Lower lobe of right lung (tissue), 2 donors: ENCODE data around the gene RNLS. TPM values are rescaled to one million over a fixed set of nuclear protein-coding genes. Genes with fewer than 3 reads are reported as not detected.

Source experiments
- ATAC-seq, 2 donors: fragments of 200-7000 bp; cut with Tn5 transposase; one replicate each; pipeline ENCODE4 v1.9.1; 2020 to 2022; ENCODE audit warnings: mild to moderate bottlenecking in 2 of 2, moderate library complexity in 2 of 2
- DNase-seq: peaks from one replicate; pipeline ENCODE4 v3.0.0-alpha.2; 2020
- H3K27ac ChIP-seq: fragments of 200-600 bp; one replicate; pipeline ENCODE4 v1.8.0; 2022
- H3K27me3 ChIP-seq: fragments of 200-600 bp; one replicate; pipeline ENCODE4 v1.8.0; 2022; ENCODE audit warnings: low read depth
- H3K36me3 ChIP-seq: fragments of 200-600 bp; one replicate; pipeline ENCODE4 v1.8.0; 2022; ENCODE audit warnings: mild to moderate bottlenecking
- H3K4me1 ChIP-seq: fragments of 200-600 bp; one replicate; pipeline ENCODE4 v1.8.0; 2022
- H3K4me3 ChIP-seq: fragments of 200-600 bp; one replicate; pipeline ENCODE4 v1.8.0; 2022; ENCODE audit warnings: mild to moderate bottlenecking
- H3K9me3 ChIP-seq: fragments of 200-600 bp; one replicate; pipeline ENCODE4 v1.8.0; 2022
- intact Hi-C: fragments of 100-400 bp; cut with DNase I; formaldehyde crosslinking; loops from one replicate; pipeline ENCODE4 v1.11.0; 2022
- total RNA-seq: library from RNA; stranded (reverse); fragmentation: NEBNext Ultra II Directional; extraction: Animal tissue kit (Norgen Biotek cat#: 25700); gene quantifications from one replicate; pipeline ENCODE4 v1.2.1, GENCODE V29; 2021
- TF ChIP-seq, protein P1 (sequence below): fragments of 200-600 bp; IDR thresholded peaks from one replicate; pipeline ENCODE4 v1.8.0; 2022; ENCODE audit warnings: antibody characterized with exemption, mild to moderate bottlenecking
- donor health status: DM: no; HTN: yes; CAD: no; lungs with severe emphysema.

The RNLS gene
- total RNA-seq, 1 donor from 2014 or later = 9.6 TPM

DNA sequence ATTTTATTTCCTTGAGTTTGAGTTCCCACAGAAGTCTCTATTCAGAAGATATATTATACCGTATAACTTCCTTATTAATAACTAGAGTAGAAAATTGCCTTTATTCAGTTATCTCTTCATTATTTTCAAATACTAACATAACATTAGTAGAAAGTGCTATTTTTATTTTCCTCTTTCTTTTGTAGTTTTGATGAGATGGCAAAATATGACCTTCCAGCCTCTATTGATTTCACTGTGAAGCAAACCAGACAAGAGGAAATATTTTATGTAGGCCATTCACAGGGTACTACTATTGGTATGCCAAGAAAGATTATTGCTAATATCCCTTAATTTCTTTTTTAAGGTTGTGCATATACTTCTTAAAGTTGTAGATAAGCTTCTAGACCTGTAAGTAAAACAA is 11.4 kb upstream of the RNLS start:
- TF ChIP-seq, protein P1, sequence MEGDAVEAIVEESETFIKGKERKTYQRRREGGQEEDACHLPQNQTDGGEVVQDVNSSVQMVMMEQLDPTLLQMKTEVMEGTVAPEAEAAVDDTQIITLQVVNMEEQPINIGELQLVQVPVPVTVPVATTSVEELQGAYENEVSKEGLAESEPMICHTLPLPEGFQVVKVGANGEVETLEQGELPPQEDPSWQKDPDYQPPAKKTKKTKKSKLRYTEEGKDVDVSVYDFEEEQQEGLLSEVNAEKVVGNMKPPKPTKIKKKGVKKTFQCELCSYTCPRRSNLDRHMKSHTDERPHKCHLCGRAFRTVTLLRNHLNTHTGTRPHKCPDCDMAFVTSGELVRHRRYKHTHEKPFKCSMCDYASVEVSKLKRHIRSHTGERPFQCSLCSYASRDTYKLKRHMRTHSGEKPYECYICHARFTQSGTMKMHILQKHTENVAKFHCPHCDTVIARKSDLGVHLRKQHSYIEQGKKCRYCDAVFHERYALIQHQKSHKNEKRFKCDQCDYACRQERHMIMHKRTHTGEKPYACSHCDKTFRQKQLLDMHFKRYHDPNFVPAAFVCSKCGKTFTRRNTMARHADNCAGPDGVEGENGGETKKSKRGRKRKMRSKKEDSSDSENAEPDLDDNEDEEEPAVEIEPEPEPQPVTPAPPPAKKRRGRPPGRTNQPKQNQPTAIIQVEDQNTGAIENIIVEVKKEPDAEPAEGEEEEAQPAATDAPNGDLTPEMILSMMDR = no peak

DNA sequence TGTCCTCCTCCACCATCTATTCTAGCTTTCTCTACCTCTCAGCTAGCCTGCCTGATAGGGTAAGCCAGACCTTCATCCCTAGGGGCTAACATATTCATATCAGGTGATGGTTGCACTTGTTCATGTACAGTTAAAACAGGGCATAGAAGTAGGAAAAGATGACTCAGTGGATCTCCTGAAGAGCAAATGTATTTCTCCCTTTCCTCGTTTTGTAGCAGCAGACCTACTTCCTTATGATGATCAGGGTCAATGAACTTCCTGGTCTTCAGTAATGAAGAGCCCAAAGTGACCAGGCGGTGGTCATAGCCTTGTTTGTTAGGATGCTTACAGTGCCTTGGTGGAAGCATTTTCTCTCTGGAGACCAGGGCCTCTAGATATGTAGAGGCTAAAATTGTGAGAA is 9.8 kb upstream of the RNLS start:
- ATAC-seq (no peak), DNase-seq (no peak)
- Histone ChIP-seq H3K9me3 (no peaks in the 10 kb centered on the region), H3K4me1 (no peaks in the 10 kb centered on the region), H3K4me3 (no peak overlapping the region), H3K36me3 (no peaks in the 10 kb centered on the region), H3K27ac (no peak overlapping the region), H3K27me3 (no peaks in the 10 kb centered on the region)
- intact Hi-C loops = no loop called here
- TF ChIP-seq, protein P1 = no peak

More for the DNA sequence above, 11.4 kb upstream of the RNLS start:
- Histone ChIP-seq H3K27me3 (no peaks in the 10 kb centered on the region), H3K27ac (no peak overlapping the region), H3K36me3 (no peaks in the 10 kb centered on the region), H3K9me3 (no peaks in the 10 kb centered on the region), H3K4me3 (no peak overlapping the region), H3K4me1 (no peaks in the 10 kb centered on the region)
- intact Hi-C loops = no loop called here
- DNase-seq (no peak), ATAC-seq (no peak)

DNA sequence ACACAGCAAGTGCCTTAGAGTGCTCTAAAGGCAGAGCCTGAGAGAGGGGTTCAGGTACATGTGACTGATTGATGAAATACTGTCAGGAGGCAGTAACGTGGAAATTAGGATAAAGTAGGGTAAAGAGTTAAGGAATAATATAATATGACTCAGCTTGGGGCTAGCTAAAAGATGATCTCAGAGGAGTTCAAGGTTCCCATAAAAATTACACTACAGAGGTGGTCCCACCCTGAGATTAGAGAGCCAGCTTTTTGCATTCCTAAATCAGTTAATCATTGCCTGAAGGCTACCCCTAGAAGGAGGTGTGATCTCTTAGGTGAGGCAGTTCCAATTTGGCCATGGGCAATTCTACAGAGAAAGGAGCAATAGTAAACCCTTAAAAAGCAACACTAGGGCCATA is 9.3 kb upstream of the RNLS start:
- no peak overlapping the region for H3K27ac ChIP-seq
- H3K36me3 ChIP-seq = no peaks in the 10 kb centered on the region
- no peaks in the 10 kb centered on the region for H3K9me3 ChIP-seq
- TF ChIP-seq, protein P1 = no peak
- no peak overlapping the region for H3K4me3 ChIP-seq
- DNase-seq = no peak
- H3K4me1 ChIP-seq = no peaks in the 10 kb centered on the region
- ATAC-seq = no peak
- H3K27me3 ChIP-seq = no peaks in the 10 kb centered on the region
- intact Hi-C loops = no loop called here

DNA sequence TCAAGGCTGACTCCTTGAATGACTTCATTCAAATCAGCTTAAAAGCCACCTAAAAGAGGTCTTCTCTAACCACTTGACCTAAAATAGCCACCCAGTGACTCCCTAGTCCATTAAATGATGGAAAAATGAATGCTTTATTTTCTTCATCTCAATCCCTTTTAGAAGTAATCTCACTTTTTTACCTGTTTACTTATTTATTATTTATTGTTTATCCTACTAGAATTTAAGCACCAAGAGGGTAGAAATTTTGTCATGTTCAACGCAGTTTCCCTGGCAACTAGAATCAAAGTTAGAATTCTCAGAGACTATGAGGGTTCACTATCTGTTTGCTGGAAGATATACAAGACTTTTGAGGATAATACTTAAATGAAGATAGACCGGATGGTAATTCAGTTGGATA is 3.3 kb upstream of the RNLS start, which contains the start of gene LIPJ:
Gene LIPJ (plus strand): TSS at position 301 of the 400 bp plus-strand sequence. CDS start 3,926 bp downstream, outside the sequence.
- DNase-seq (no peak), ATAC-seq (no peak)
- intact Hi-C loops = no loop called here
- H3K9me3 ChIP-seq = no peaks in the 10 kb centered on the region
- TF ChIP-seq, protein P1 = no peak
- H3K4me1 ChIP-seq = peaks cover 6% of the 10 kb centered on the region
- H3K36me3 ChIP-seq = no peaks in the 10 kb centered on the region
- H3K4me3 ChIP-seq = no peak within 1 kb of the TSS
- no peak within 1 kb of the TSS for H3K27ac ChIP-seq
- no peaks in the 10 kb centered on the region for H3K27me3 ChIP-seq

DNA sequence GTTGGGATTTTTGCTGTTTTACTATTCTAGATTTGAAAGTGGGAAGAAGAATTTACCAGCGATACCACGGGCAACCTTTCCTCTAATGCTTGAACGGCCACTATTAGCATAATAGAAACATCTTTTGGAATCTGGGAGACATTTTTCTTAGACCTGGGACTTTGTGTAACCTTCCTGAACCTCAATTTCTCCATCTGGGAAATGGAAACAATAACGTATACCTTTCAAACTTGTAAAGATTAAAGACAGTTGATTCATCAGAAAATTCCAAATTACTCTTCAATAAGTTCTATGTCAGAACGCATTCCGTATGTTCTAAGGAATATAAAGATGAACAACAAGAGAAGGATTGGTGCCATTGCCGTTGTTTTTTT is 453 bp upstream of the RNLS start:
- Histone ChIP-seq H3K4me1 (peaks cover 6% of the 10 kb centered on the region), H3K36me3 (no peaks in the 10 kb centered on the region), H3K27me3 (no peaks in the 10 kb centered on the region), H3K4me3 (peak overlapping the region; percentile 72), H3K27ac (peak overlapping the region; percentile 96), H3K9me3 (no peaks in the 10 kb centered on the region)
- no peak for DNase-seq
- no peak for ATAC-seq
- intact Hi-C loops = no loop called here
- TF ChIP-seq, protein P1 = no peak

DNA sequence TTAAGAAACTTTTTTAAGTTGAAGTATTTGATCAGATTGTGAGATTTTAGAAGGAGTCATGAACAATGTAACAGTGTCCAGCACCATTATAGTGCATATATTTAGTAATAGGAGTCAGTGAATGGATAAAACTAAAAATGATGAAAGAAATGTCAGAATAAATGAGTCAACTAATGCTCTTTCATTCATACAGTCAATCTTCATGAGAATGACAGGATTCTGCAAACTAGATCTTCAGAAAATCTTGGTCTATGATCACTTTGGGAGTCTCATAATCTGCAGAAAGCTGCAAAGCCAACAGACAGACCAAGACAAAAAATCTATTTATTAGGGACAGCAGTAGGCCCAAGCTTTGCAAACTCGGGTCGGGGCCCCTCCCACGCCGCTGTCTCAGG is 710 bp downstream of the RNLS start:
- ATAC-seq = no peak
- no peak for DNase-seq
- intact Hi-C loops = no loop called here
- H3K36me3 ChIP-seq = no peaks in the 10 kb centered on the region
- H3K9me3 ChIP-seq = no peaks in the 10 kb centered on the region
- peak overlapping the region; percentile 72 for H3K4me3 ChIP-seq
- peak overlapping the region; percentile 96 for H3K27ac ChIP-seq
- peaks cover 6% of the 10 kb centered on the region for H3K4me1 ChIP-seq
- no peaks in the 10 kb centered on the region for H3K27me3 ChIP-seq
- TF ChIP-seq, protein P1 = no peak
